ENCODE results near the gene CFAP97D2.

The CFAP97D2 gene

GRCh38 chr13:114149774-114150740, 29.0 kb upstream of the CFAP97D2 start:
- Histone ChIP-seq H3K4me3 (ENCODE audit: insufficient read depth, low read depth, low read length, poor library complexity, severe bottlenecking) (peak overlapping the region; percentile 21), H3K27me3 (replicated peaks; ENCODE audit: control insufficient read depth, insufficient read depth, low read length, poor library complexity, severe bottlenecking) (no peaks in the 10 kb centered on the region), H3K36me3 (ENCODE audit: control insufficient read depth, insufficient read depth, low read length) (no peaks in the 10 kb centered on the region), H3K27ac (ENCODE audit: insufficient read depth, low read length, poor library complexity, severe bottlenecking) (peak overlapping the region; percentile 88), H3K9me3 (ENCODE audit: control insufficient read depth, low read length) (no peaks in the 10 kb centered on the region), H3K4me1 (ENCODE audit: control insufficient read depth, insufficient read depth, low read length, poor library complexity, severe bottlenecking) (peaks cover 73% of the 10 kb centered on the region)
- DNase-seq = no peak

- Histone ChIP-seq H3K4me3 (ENCODE audit: insufficient read depth, low read depth, low read length, poor library complexity, severe bottlenecking) (no peak overlapping the region), H3K27ac (ENCODE audit: insufficient read depth, low read length, poor library complexity, severe bottlenecking) (peak overlapping the region; percentile 88), H3K4me1 (ENCODE audit: control insufficient read depth, insufficient read depth, low read length, poor library complexity, severe bottlenecking) (peaks cover 63% of the 10 kb centered on the region), H3K27me3 (replicated peaks; ENCODE audit: control insufficient read depth, insufficient read depth, low read length, poor library complexity, severe bottlenecking) (no peaks in the 10 kb centered on the region), H3K36me3 (ENCODE audit: control insufficient read depth, insufficient read depth, low read length) (no peaks in the 10 kb centered on the region), H3K9me3 (ENCODE audit: control insufficient read depth, low read length) (no peaks in the 10 kb centered on the region)
- no peak for DNase-seq
These were observed 28.0 kb upstream of the CFAP97D2 start for GRCh38 chr13:114151031-114151430.

GRCh38 chr13:114151565-114152284, 27.3 kb upstream of the CFAP97D2 start:
- H3K4me1 ChIP-seq (ENCODE audit: control insufficient read depth, insufficient read depth, low read length, poor library complexity, severe bottlenecking) = peaks cover 61% of the 10 kb centered on the region
- no peaks in the 10 kb centered on the region for H3K27me3 ChIP-seq (replicated peaks; ENCODE audit: control insufficient read depth, insufficient read depth, low read length, poor library complexity, severe bottlenecking)
- no peak overlapping the region for H3K4me3 ChIP-seq (ENCODE audit: insufficient read depth, low read depth, low read length, poor library complexity, severe bottlenecking)
- peak in 1 of 3 donors; percentile 43 for DNase-seq
- H3K9me3 ChIP-seq (ENCODE audit: control insufficient read depth, low read length) = no peaks in the 10 kb centered on the region
- no peaks in the 10 kb centered on the region for H3K36me3 ChIP-seq (ENCODE audit: control insufficient read depth, insufficient read depth, low read length)
- H3K27ac ChIP-seq (ENCODE audit: insufficient read depth, low read length, poor library complexity, severe bottlenecking) = peak overlapping the region; percentile 88

- no peak for DNase-seq
- Histone ChIP-seq H3K4me1 (ENCODE audit: control insufficient read depth, insufficient read depth, low read length, poor library complexity, severe bottlenecking) (peaks cover 61% of the 10 kb centered on the region), H3K4me3 (ENCODE audit: insufficient read depth, low read depth, low read length, poor library complexity, severe bottlenecking) (no peak overlapping the region), H3K27me3 (replicated peaks; ENCODE audit: control insufficient read depth, insufficient read depth, low read length, poor library complexity, severe bottlenecking) (no peaks in the 10 kb centered on the region), H3K9me3 (ENCODE audit: control insufficient read depth, low read length) (no peaks in the 10 kb centered on the region), H3K27ac (ENCODE audit: insufficient read depth, low read length, poor library complexity, severe bottlenecking) (peak overlapping the region; percentile 22), H3K36me3 (ENCODE audit: control insufficient read depth, insufficient read depth, low read length) (no peaks in the 10 kb centered on the region)
These were observed 26.8 kb upstream of the CFAP97D2 start for GRCh38 chr13:114152285-114152645.

- no peaks in the 10 kb centered on the region for H3K9me3 ChIP-seq (ENCODE audit: control insufficient read depth, low read length)
- DNase-seq = no peak
- H3K27me3 ChIP-seq (replicated peaks; ENCODE audit: control insufficient read depth, insufficient read depth, low read length, poor library complexity, severe bottlenecking) = no peaks in the 10 kb centered on the region
- no peak overlapping the region for H3K27ac ChIP-seq (ENCODE audit: insufficient read depth, low read length, poor library complexity, severe bottlenecking)
- H3K4me1 ChIP-seq (ENCODE audit: control insufficient read depth, insufficient read depth, low read length, poor library complexity, severe bottlenecking) = peaks cover 61% of the 10 kb centered on the region
- H3K36me3 ChIP-seq (ENCODE audit: control insufficient read depth, insufficient read depth, low read length) = no peaks in the 10 kb centered on the region
- no peak overlapping the region for H3K4me3 ChIP-seq (ENCODE audit: insufficient read depth, low read depth, low read length, poor library complexity, severe bottlenecking)
These were observed 26.2 kb upstream of the CFAP97D2 start for GRCh38 chr13:114152831-114153371.

GRCh38 chr13:114153485-114154080, 25.5 kb upstream of the CFAP97D2 start:
- DNase-seq = no peak
- Histone ChIP-seq H3K4me3 (ENCODE audit: insufficient read depth, low read depth, low read length, poor library complexity, severe bottlenecking) (no peak overlapping the region), H3K27ac (ENCODE audit: insufficient read depth, low read length, poor library complexity, severe bottlenecking) (no peak overlapping the region), H3K36me3 (ENCODE audit: control insufficient read depth, insufficient read depth, low read length) (no peaks in the 10 kb centered on the region), H3K27me3 (replicated peaks; ENCODE audit: control insufficient read depth, insufficient read depth, low read length, poor library complexity, severe bottlenecking) (no peaks in the 10 kb centered on the region), H3K4me1 (ENCODE audit: control insufficient read depth, insufficient read depth, low read length, poor library complexity, severe bottlenecking) (peaks cover 64% of the 10 kb centered on the region), H3K9me3 (ENCODE audit: control insufficient read depth, low read length) (no peaks in the 10 kb centered on the region)

- Histone ChIP-seq H3K27me3 (replicated peaks; ENCODE audit: control insufficient read depth, insufficient read depth, low read length, poor library complexity, severe bottlenecking) (no peaks in the 10 kb centered on the region), H3K4me3 (ENCODE audit: insufficient read depth, low read depth, low read length, poor library complexity, severe bottlenecking) (no peak overlapping the region), H3K27ac (ENCODE audit: insufficient read depth, low read length, poor library complexity, severe bottlenecking) (peak overlapping the region; percentile 36), H3K9me3 (ENCODE audit: control insufficient read depth, low read length) (no peaks in the 10 kb centered on the region), H3K4me1 (ENCODE audit: control insufficient read depth, insufficient read depth, low read length, poor library complexity, severe bottlenecking) (peaks cover 58% of the 10 kb centered on the region), H3K36me3 (ENCODE audit: control insufficient read depth, insufficient read depth, low read length) (no peaks in the 10 kb centered on the region)
- no peak for DNase-seq
These were observed 24.6 kb upstream of the CFAP97D2 start for GRCh38 chr13:114154476-114154875.

GRCh38 chr13:114155320-114155719, 23.7 kb upstream of the CFAP97D2 start:
- Histone ChIP-seq H3K27ac (ENCODE audit: insufficient read depth, low read length, poor library complexity, severe bottlenecking) (peak overlapping the region; percentile 11), H3K4me3 (ENCODE audit: insufficient read depth, low read depth, low read length, poor library complexity, severe bottlenecking) (no peak overlapping the region), H3K4me1 (ENCODE audit: control insufficient read depth, insufficient read depth, low read length, poor library complexity, severe bottlenecking) (peaks cover 50% of the 10 kb centered on the region), H3K9me3 (ENCODE audit: control insufficient read depth, low read length) (no peaks in the 10 kb centered on the region), H3K36me3 (ENCODE audit: control insufficient read depth, insufficient read depth, low read length) (no peaks in the 10 kb centered on the region), H3K27me3 (replicated peaks; ENCODE audit: control insufficient read depth, insufficient read depth, low read length, poor library complexity, severe bottlenecking) (no peaks in the 10 kb centered on the region)
- no peak for DNase-seq

- peaks cover 45% of the 10 kb centered on the region for H3K4me1 ChIP-seq (ENCODE audit: control insufficient read depth, insufficient read depth, low read length, poor library complexity, severe bottlenecking)
- no peak for DNase-seq
- no peaks in the 10 kb centered on the region for H3K27me3 ChIP-seq (replicated peaks; ENCODE audit: control insufficient read depth, insufficient read depth, low read length, poor library complexity, severe bottlenecking)
- peak overlapping the region; percentile 62 for H3K27ac ChIP-seq (ENCODE audit: insufficient read depth, low read length, poor library complexity, severe bottlenecking)
- no peak overlapping the region for H3K4me3 ChIP-seq (ENCODE audit: insufficient read depth, low read depth, low read length, poor library complexity, severe bottlenecking)
- no peaks in the 10 kb centered on the region for H3K9me3 ChIP-seq (ENCODE audit: control insufficient read depth, low read length)
- no peaks in the 10 kb centered on the region for H3K36me3 ChIP-seq (ENCODE audit: control insufficient read depth, insufficient read depth, low read length)
These were observed 22.9 kb upstream of the CFAP97D2 start for GRCh38 chr13:114155926-114156883.

Data from effector memory CD4-positive, alpha-beta T cell (primary cell).